ENCODE data around the gene GPR17.

The GPR17 gene

DNA sequence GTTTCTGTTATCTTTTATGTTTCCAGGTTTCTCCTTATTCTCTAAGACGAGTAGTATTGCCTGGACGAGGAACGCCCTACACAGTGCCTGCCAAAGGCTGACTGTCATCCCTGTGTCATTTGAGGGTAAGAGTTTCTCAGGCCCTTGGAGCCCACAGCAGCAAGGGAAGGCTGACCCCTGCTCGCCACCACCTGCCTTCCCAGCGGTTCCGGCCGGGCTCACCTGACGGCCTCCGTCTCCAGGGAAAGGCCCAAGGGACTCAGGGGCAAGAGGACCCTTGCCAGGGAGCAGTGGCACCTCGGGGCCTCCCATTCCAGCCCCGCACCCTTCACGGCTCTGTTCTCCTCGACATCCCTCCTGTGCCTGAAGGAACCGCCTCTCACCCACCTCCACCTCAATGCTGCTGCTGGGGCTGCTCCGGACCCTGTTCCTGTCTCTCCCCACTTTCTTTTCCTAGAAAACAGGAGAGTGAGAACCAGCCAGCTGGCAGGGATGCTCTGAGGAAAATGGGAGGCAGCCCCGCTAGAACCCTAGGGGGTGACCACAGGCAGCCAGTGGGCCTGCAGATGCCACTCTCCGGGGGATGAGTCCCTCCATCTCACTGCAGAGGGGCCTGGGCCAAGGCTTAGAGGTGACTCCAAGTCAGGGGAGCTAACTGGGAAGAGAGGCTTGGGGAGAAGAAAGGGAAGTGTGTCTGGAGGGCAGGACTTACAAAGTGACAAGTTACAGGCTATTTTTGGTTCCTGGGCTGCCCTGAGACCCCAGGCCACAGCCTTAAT is 27.5 kb downstream of the GPR17 start:
- no peak for DNase-seq

DNA sequence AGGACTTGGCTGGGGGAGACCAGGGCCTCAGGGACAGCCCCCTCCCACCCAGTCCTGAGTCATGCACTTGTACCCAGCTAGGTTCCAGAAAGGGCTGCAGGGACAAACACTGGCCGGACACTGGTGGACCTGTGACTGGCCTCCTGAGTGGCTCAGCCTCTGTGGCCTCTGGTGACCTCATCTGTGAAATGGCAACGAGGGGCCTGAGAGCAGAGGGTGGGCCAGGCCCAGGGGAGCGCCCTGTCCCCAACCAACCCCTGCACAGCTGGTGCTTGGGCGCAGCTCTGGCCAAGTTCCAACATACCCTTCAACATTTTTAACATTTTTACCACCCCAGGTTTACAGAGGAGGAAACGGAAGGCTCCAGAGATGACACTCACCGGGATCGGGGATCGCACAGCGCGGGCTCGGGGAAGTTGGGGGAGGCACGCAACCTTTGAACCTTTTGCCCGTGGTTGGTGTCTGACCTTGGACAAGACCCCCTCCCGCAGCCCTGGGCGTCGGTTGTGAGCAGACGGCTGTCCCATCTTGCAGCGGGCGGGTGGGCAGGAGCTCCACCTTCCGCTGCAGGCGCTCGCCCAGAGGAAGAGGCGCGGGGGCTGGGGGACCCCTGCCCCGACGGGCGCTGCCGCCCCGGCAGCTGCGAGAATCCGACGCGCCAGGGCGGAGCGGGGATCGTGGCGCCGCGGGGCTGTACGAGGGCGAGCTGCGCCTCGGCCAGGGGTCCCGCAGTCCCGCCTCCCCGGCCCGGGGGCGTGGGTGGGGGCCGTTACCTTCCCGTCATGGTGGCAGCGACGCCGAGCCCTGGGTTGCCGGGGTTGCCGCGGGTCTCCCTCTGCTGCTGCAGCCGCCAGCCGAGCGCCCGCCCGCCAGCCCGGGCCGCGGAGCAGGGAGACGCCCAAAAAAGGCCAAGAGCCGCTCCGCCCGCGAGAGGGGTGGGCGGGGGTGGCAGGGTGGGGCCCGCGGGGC is 28.6 kb downstream of the GPR17 start:
- DNase-seq, result peak; percentile 46

DNA sequence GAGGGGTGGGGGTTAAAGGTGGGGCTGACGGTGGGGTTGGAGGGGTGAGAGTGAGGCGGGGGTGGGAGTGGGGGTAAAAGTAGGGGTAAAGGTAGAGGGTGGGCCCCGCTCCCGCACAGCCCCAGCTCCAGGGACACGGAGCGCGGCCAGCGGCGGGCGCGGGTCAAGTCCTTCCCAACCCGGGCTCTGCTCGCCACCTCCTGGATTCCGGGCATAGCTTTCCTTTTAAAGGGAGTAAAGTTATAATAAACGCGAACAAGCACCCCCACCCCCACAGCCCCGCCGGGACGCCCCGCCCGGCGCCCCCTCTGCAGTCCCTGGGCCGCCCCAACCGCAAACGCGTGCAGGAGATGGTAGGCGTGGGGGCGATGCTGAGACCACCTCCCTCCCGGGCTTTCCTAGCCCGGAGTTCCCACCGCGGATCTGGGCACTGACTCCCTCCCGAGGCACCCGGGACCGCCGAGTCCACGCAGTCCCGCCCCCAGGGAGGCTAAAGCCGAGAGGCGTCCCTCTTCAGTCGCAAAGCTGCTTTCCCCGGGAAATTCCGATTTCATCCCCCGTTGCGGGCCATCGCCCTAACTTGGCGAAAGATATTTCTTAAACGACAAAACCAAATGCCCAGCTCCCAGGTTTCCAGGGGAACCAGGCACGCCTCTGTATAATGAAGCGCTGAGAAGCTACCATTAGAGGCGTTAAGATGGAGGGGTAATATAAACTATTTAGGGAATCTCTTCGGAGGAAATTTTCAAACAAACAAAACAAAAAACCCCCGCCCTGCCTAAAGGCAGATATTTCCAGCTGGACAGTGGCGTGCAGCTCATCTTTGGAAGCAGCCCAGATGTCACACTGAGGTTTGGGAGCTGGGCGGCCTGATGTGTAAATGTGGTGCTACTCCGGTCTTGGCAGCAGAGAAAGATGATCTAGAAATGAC is 29.6 kb downstream of the GPR17 start, which contains the start of gene LIMS2:
LIMS2 (minus strand) TSS at position 200 of the 931 bp plus-strand sequence. CDS start 506 bp downstream, outside the sequence.
- no peak for DNase-seq

DNA sequence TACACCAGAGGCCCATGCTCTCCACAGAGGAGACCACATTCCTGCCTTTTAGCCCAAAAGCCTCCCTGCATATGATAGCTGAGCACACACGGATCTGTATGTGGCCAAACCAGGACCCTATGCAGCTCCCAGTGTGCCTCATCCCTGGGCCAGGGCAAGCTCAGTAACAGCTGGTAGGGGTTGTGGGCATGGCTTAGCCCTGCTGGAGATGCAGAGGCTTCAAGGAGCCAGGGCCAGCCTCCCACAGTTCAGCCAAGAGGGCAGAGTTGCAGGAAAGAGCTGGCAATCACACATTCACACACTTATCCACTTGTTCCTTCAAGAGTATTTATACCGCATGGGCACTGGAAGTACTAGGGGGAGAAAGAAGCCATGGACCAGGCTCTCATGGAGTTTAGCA is 31.0 kb downstream of the GPR17 start:
- DNase-seq, result no peak

DNA sequence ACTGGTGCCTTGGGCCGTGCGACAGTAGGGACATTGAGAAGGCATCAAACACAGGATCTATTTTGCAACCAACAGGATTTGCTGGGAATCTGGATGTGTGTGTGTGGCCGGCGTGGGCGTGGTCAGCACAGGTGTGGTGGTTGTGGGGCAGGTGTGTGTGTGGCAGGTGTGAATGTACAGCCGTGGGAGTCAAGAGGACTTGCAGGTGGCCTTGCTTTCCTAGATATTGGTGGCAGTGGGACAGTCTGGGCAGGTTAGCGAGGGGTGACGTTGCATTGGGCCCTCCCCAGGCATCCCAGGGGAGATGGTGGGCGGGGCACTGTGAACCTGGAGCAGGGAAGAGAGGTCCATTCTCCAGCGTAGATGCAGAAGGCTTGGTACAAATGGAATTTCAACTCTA is 32.6 kb downstream of the GPR17 start:
- no peak for DNase-seq

DNA sequence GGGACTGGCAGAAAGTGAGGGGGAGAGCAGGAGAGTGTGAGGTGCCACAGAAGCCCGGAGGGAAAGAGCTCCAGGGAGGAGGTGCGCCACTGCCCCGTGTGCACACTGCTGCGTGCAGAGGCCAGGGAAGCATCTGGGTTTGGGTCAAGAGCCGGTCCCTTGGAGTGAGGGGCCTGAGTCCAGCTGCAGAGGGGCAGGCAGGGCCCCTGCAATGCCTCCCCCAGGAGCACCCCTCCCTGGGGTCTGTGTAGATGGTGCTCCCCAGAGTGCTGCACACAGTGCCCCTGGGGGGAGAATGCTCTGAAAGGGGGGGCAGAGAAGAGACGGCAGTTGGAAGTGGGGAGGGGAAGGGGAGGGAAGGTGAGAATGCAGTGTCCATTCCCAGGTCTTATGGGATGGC is 33.0 kb downstream of the GPR17 start:
- DNase-seq, result no peak

DNA sequence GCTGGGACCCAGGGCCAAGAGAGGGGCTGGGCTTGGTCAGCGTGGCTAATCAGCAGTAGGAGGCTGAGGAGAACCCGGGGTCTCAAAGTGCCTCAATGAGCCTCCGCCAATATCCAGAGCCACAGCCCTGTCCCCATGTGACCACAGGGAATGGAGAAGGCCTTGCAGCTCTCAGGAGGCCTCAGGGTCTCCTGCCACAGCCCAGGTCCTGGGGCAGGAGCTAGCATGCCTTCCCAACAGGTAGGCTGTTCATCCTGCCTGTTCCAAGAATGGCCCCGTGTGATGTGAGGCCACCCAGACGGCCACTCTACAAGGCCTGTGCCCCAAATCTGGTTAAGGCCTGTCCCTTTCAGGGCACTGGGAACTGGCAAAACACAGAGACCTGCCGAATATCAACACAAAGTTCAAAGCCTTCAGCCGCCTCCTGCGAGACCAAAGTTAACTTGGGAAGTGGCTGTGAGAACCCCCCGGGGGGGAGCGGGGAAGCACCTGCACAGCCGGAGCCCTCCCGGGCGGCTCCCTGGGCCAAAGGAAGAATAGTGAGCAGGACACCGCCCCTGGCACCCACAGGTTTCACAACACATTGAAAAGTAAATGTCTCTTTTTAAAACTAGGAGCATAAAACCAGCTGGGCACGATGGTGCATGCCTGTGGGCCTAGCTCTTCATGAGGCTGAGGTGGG is 33.9 kb downstream of the GPR17 start:
- no peak for DNase-seq

DNA sequence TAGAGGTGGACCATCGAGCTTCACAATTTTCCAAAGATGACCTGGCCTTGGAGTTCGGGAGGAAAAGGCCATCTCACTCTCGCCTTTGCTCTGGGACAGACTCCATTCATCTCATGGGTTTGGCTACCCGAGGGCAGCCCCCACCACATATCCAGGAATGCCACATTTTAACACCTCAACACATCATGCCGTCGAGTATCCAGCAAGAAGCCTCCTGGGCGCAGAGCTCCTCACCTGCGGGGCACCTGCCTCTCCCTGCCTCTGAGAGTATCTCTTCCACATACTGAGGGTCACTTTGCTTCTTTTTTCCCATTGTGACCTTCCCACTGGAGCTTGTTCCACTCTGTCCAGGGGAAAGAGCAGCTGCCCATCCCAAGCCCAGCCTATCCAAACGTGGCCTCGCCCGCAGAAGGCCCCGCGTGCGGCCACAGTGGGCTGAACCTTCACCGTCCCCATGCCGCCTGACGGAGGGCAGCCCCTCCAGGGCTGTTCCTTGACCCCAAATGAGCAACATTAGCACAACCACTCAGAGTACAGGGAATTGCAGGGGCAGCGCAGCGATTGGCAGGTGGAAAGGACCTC is 34.8 kb downstream of the GPR17 start:
- no peak for DNase-seq

DNA sequence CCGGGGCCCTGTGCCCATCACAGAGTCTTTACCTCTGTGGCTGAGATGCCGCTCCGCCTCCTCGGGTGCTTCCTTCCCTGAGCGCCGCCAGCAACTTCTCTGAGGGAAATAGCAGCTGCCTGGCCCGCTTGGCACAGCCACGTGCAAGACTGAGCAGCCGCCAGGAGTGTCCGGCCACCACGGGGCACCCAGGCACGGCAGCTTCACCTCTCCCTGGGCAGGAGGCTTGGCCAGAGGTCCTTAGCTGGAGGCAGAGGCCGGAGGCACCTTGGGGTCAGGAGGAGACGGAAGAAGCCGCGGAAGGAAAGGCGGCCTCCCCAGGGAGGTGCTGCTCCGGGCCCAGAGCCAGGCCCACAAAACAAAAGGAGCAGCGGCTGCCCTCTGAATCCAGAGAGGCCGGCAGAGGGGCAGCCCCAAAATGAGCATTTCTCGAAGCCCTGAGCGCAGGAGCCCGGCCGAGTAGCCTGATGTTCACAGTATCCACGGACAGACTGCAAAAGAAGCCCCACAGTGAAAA is 35.4 kb downstream of the GPR17 start:
- no peak for DNase-seq

DNA sequence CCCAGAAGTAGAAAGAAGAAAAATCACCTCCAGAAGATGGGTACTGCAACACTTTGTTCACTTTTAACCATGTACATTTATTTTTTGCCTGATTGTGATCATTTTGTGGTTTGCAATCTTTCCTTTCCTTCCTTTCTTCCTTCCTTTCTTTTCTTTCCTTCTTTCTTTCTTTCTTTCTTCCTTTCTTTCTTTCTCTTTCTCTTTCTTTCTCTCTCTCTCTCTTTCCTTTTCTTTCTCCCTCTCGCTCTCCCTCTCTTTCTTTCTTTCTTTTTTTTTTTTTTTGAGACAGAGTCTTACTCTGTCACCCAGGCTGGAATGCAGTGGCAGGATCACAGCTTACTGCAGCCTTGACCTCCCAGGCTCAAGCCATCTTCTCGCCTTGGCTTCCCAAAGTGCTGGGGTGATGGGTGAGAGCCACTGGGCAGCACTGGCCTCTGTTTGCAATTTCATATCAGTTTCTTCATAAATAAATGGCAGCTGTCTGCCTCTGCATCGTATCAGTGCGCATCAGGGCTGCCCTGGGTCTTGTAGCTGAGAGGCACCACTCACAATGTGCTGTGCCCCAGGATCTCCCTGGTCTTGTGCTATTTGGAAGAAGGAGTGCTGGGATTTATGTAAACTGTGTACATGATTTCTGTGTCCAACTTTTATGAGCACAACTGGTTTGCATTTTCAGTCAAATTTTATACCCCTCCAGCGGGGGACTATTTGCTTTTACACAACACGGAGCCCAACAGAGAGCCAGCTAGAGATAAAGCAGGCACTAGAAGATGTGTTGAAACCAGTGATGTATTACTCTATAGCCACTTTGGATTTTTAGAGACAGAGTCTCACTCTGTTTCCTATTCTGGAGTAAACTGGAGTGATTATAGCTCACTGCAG is 36.3 kb downstream of the GPR17 start:
- no peak for DNase-seq

DNA sequence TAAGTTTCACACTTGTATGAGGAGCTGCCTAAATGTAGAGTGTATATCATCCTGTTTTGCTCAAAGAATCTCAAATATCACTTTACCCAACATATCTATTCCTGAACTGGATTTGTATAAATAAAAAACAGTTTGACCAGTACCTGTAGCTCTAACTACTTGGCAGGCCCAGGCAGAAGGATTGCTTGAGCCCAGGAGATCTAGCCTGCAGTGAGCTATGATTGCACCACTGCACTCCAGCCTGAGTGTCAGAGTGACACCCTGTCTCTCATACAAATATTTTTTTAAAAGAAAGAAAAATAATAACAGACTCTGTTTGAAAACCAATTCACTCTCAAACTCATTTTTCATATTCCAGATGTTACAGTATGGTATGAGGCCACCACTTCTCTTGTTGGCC is 37.1 kb downstream of the GPR17 start:
- no peak for DNase-seq

DNA sequence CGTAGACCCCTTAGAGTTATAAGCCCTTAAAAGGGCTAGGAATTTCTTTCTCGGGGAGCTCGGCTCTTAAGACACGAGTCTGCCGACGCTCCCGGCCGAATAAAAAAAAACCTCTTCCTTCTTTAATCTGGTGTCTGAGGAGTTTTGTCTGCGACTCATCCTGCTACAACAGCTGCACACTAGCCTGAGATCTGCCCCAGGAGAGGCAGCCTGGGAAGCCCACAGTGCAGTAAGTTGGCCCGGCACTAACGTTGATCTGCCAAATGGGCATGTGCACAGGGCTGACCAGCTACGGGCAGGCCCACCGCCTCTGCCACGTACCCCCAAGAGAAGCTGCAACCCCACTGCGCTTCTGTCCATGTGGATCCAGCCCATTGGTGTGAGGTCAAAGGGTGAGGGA is 37.8 kb downstream of the GPR17 start:
- DNase-seq, result no peak

DNA sequence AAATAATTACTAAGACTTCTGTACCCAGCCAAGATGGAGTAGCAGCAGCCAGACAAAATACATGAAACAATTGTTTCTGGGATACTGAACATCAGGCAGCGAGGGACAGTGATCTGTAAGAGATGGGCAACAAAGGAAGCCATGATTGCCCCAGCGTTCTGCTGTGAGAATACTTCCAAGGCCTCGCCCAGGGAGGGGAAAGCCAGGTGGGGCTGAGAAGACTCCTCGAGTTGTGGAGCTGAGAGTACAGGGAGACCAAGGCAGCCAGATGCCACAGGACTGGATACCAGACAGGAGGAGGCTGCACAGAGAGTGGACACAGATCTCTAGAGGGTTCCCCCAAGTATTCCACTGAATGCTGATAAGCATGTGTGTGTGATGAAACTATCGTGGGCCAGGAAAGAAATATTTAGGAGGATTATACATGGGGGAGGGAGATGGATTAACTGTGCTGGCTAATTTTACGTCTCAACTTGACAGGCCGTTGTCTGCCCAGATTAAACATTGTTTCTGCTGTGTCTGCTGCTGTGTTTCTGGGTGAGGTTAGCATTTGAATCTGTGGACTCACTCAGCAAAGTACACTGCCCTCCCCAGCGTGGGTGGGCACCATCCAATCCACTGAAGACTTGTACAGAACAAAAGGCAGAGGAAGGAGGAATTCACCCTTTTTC is 39.6 kb downstream of the GPR17 start:
- no peak for DNase-seq

DNA sequence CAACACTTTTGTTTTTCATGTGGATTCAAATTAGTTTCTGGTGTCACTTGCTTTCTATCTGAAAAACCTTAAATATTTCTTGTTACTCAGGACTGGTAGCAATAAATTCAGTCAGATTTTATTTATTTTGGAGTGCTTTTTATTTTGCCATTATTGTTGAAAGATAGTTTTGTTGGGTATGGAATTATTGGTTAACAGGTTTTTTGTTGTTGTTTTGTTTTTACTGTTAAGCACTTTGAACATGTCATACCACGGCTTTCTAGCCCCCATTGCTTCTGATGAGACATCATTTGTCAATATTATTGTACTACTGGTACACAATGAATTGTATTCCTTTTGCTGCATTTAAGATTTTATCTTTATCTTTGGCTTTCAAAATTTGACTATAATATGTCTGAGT is 42.5 kb downstream of the GPR17 start:
- DNase-seq, result no peak

DNA sequence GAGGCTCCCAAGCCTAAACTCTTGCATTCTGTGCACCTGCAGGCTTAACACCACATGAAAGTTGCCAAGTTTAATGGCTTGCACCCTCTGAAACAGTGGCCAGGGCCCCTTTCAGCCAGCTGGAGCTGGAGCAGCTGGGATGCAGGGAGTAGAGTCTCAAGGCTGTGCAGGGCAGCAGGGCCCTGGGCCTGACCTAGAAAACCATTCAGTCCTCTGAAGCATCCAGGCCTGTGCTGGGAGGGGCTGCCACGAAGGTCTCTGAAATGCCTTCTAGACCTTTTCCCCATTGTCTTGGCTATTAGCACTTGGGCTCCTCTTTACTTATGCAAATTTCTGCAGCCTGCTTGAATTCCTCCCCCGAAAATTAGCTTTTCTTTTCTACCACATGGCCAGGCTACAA is 44.7 kb downstream of the GPR17 start:
- DNase-seq, result no peak

DNA sequence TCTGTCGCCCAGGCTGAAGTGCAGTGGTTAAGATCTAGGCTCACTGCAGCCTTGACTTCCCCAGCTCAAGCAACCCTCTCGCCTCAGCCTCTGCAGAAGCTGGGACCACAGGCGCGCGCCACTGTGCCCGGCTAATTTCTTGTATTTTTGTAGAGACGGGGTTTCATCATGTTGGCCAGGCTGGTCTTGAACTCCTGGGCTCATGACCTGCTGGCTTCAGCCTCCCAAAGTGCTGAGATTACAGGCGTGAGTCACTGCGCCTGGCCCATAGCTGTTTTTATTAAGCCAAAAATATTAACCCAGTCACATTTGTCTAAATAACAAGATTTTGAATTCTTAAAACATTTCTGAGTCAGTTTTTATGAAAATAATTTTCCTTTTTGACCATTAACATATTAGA is 49.0 kb downstream of the GPR17 start:
- DNase-seq, result no peak

DNA sequence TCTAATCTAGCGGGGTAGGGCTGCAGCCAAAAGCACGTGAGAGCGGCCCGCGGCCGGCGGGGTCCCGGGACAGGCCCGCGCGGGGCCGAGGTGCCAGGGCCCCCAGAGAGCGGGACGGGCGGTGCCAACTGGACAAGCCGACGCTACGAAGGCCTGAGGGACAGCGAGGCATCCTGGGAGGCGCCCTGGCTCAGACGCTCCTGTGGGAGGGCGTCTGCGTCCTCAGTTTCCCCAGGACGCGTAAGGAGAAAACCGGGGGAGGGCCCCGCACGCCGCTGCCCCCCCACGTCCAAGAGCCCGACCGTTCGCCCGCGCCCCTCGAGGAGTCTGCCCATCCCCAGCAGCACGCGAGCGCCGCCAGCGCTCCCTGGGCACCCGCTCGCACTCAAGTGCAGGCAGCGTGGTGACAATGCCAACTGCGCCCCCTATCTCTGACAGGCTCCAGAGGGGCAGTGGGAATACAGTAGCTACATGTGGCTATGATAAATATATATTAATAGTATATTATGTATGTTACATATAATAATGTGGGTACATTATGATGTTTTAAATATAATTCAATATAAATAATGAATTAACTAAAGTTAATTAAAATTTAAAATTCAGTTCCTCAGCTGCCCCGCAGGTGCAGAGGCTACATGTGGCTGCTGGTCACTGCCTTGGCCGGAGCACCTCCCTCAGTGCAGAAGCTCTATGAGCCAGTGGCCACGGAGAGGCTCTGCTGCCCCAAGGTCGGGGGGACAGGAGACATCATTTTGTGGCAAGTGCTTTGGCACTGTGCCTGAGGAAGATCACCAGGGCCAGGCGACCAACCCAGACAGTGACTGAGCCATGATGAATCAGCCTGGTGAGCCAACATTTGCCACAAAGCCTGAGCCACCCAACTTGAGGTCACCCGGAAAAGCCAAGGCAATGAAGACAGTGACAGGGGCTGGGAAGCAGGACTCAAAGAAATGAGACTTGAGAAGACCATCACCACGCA is 49.8 kb downstream of the GPR17 start:
- DNase-seq, result no peak

DNA sequence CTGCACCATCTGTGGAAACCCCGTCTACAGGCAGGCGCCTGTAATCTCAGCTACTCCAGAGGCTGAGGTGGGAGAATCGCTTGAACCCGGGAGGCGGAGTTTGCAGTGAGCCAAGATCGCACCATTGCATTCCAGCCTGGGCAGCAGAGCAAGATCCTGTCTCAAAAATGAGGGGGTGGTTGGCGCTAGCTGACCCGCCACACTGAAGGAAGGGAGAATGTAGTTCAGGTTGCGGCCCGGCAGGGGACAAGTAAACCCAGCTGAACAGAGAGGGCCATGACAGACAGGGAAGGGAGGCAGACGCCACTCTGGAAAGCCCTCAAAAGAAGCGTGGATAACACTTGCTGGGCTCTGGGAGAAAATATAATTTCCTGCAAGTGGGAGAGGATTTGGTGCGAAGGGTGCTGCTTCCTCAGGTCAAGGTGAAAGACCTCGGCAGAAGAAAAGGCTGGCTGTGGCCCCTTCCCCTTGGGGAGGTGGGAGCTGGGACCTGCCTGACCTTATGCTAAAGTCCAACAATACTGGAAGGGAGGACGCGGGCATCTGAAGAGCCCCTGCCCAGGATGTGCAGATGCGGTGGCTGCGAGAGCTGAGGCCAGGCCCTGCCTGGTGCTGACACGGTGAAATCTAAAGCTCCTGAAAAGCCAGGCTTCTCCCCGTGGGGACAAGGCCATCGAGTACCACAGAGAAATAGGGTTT is 51.7 kb downstream of the GPR17 start:
- DNase-seq, result no peak

Measured in NCI-H2171 treated with DMSO at 0.1 percent for 48 hours (cell line).